ENCODE measurements around the gene SKP2. TPM values are rescaled to one million over a fixed set of nuclear protein-coding genes. Genes with fewer than 3 reads are reported as not detected.

The SKP2 gene
- total RNA-seq, 1 donor from 2014 or later: 9.5 TPM

DNA sequence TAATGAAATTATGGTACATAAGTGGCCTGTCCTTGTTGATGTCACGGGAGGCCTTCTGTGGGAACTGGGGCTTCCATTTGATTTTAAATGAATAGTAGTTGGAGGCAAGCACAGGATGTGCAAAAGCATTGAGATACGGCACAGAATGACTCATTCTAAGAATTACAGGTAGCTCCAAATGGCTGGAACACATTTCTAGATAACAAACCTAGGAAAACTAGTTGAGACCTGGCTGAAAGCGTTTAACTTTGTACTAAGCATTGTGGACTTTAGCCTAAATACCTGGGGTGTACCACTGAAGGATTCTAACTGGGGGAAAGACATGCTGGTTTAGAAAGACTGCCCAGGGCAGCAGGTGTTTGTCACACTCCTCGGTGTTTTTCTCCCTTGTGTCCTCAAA, 9.4 kb downstream of the SKP2 start:
- Histone ChIP-seq H3K4me3 (ENCODE audit: low read depth, low read length) (no peak overlapping the region), H3K36me3 (ENCODE audit: control insufficient read depth, insufficient read depth, low read length) (peaks cover 5% of the 10 kb centered on the region), H3K27me3 (ENCODE audit: control insufficient read depth, insufficient read depth, low read length) (no peaks in the 10 kb centered on the region)
- TF ChIP-seq, protein P1, sequence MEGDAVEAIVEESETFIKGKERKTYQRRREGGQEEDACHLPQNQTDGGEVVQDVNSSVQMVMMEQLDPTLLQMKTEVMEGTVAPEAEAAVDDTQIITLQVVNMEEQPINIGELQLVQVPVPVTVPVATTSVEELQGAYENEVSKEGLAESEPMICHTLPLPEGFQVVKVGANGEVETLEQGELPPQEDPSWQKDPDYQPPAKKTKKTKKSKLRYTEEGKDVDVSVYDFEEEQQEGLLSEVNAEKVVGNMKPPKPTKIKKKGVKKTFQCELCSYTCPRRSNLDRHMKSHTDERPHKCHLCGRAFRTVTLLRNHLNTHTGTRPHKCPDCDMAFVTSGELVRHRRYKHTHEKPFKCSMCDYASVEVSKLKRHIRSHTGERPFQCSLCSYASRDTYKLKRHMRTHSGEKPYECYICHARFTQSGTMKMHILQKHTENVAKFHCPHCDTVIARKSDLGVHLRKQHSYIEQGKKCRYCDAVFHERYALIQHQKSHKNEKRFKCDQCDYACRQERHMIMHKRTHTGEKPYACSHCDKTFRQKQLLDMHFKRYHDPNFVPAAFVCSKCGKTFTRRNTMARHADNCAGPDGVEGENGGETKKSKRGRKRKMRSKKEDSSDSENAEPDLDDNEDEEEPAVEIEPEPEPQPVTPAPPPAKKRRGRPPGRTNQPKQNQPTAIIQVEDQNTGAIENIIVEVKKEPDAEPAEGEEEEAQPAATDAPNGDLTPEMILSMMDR (IDR thresholded peaks at IDR 0.05; ENCODE audit: insufficient read depth, low read length, severe bottlenecking): no peak
- FAIRE-seq: no peak
- DNase-seq (ENCODE audit: low read depth): peak; percentile 79

DNA sequence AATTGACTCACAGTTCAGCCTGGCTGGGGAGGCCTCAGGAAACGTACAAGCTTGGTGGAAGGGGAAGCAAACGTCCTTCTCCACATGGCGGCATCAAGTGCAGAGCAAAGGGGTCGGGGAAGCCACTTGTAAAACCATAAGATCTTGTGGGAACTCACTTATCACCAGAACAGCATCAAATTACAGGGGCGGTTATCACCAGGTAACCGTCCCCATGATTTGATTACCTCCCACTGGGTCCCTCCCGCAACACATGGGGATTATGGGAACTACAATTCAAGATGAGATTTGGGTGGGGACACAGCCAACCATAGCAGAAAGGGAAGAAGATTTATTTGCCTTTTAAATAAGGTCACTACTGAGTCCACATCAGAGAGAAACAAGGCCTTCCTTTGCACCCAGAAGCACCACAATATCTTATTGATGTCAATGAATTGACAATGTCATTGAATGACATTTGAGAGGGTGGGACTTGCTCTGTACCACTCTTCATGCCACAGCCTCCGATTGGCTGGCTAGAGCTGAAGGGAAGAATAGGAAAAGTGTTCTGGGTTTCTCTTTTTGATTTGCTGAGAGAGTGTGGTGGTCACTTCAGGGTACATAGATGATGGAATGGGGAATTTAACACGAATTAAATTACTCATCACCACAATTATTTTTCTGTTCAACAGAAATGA, 11.0 kb downstream of the SKP2 start:
- Histone ChIP-seq H3K27me3 (ENCODE audit: control insufficient read depth, insufficient read depth, low read length) (no peaks in the 10 kb centered on the region), H3K4me3 (ENCODE audit: low read depth, low read length) (no peak overlapping the region), H3K36me3 (ENCODE audit: control insufficient read depth, insufficient read depth, low read length) (peaks cover 12% of the 10 kb centered on the region)
- no peak for DNase-seq (ENCODE audit: low read depth)
- FAIRE-seq: no peak
- TF ChIP-seq, protein P1 (IDR thresholded peaks at IDR 0.05; ENCODE audit: insufficient read depth, low read length, severe bottlenecking): no peak

DNA sequence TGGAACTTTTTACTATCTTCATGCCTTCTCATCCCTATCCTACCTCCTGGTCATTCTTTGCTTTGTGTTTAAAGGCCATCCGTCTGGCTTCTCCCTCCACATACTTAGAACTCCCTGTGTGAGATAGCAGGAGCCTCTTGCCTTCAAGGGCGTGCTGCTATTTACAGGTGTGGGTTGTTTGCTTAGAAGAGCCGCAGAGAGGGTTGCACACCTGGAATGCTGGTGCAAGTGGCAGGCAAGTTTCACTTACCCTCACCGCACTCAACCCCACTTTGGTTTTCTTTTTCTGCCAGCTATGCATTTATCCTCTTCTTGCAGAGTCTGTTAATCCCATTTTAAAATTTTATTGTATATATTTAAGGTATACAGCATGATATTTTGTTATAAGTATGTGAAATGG, 12.6 kb downstream of the SKP2 start:
- Histone ChIP-seq H3K27me3 (ENCODE audit: control insufficient read depth, insufficient read depth, low read length) (no peaks in the 10 kb centered on the region), H3K4me3 (ENCODE audit: low read depth, low read length) (no peak overlapping the region), H3K36me3 (ENCODE audit: control insufficient read depth, insufficient read depth, low read length) (peaks cover 13% of the 10 kb centered on the region)
- TF ChIP-seq, protein P1 (IDR thresholded peaks at IDR 0.05; ENCODE audit: insufficient read depth, low read length, severe bottlenecking): no peak
- DNase-seq (ENCODE audit: low read depth) (no peak), FAIRE-seq (no peak)

DNA sequence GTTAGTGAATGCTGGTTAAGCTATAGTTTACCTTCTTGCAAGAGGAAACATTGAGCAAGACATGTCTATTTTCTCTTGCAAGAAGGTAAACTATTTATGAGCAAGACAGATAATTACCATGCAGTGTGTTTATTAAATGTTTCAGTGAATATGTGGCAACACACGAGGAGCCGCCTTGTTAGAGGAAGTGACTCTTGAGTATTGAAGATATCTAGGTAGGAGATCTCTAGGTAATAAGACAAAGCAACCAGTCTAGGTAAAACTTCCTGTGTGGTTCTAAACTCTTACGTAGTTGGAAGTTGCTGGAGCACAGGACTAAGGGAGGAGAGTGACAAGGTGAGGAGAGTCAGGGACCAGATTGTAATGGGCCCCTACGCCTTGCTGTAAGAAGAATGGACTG, 16.8 kb downstream of the SKP2 start:
- TF ChIP-seq, protein P1 (IDR thresholded peaks at IDR 0.05; ENCODE audit: insufficient read depth, low read length, severe bottlenecking): no peak
- DNase-seq (ENCODE audit: low read depth): no peak
- Histone ChIP-seq H3K36me3 (ENCODE audit: control insufficient read depth, insufficient read depth, low read length) (peaks cover 12% of the 10 kb centered on the region), H3K4me3 (ENCODE audit: low read depth, low read length) (no peak overlapping the region), H3K27me3 (ENCODE audit: control insufficient read depth, insufficient read depth, low read length) (no peaks in the 10 kb centered on the region)
- no peak for FAIRE-seq

DNA sequence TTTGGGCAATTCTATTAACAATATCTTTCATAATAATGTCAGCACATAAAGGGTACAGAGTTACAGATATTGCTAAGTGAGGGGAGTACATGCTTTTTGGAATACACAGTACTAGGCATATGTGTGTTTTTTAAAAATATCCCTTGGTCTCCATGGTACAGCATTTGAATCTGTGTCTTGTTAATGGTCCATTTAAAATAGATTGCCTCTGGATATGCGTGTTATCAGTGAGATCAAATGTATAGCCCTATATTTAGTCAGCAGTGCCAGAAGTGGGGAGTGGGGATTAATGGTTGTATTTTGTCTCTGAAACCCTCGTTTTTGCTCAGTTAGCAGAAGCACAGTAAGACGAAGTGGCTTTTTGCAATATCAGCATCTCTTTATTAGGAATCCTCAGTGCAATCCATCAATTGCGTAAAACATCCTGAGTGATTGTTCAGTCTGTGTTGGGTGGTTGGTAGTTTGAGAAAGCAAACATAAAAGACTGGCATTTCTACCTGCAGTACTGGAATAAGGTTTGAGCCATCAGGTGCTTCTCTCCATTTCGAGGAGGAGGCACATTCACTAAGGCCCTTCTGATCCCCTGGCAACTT, 19.0 kb downstream of the SKP2 start:
- no peaks in the 10 kb centered on the region for H3K27me3 ChIP-seq (ENCODE audit: control insufficient read depth, insufficient read depth, low read length)
- no peak for DNase-seq (ENCODE audit: low read depth)
- no peak for FAIRE-seq
- peaks cover 14% of the 10 kb centered on the region for H3K36me3 ChIP-seq (ENCODE audit: control insufficient read depth, insufficient read depth, low read length)
- TF ChIP-seq, protein P1 (IDR thresholded peaks at IDR 0.05; ENCODE audit: insufficient read depth, low read length, severe bottlenecking): no peak
- no peak overlapping the region for H3K4me3 ChIP-seq (ENCODE audit: low read depth, low read length)

Measured in bronchial epithelial cell (primary cell).